Smooth muscle cell (in vitro differentiated cells): ENCODE measurements around the gene CABP4. TPM values are rescaled to one million over a fixed set of nuclear protein-coding genes. Genes with fewer than 3 reads are reported as not detected.
"Not testable (repeated sequence)": the region's sequence is repeated elsewhere in the genome, so short reads cannot be mapped to it uniquely, and the experiment has no call there.

ENCODE experiments used
- DNase-seq: peaks from one replicate; lab custom pipeline; 2025; ENCODE audit not compliant: unreplicated experiment; lab: John Stamatoyannopoulos, UW
- H2AFZ ChIP-seq: fragments of 200-600 bp; sonication (generic); 2 replicates; pipeline ENCODE4 v1.6.0; 2016; ENCODE audit warnings: antibody characterized with exemption, low read depth, mild to moderate bottlenecking
- H3F3A ChIP-seq: fragments of 200-600 bp; sonication (generic); 2 replicates; pipeline ENCODE4 v1.6.0; 2017; ENCODE audit warnings: antibody characterized with exemption, low read depth
- H3K27ac ChIP-seq: fragments of 200-600 bp; sonication (generic); 2 replicates; pipeline ENCODE4 v1.5.1; 2016; ENCODE audit warnings: low read depth, mild to moderate bottlenecking
- H3K27me3 ChIP-seq: fragments of 200-600 bp; sonication (generic); 2 replicates; pipeline ENCODE4 v1.6.1; 2016; ENCODE audit warnings: low read depth, mild to moderate bottlenecking
- H3K36me3 ChIP-seq: fragments of 200-600 bp; sonication (generic); 2 replicates; pipeline ENCODE4 v1.5.1; 2016; ENCODE audit warnings: low read depth
- H3K4me1 ChIP-seq: fragments of 200-600 bp; sonication (generic); 2 replicates; pipeline ENCODE4 v1.5.1; 2016; ENCODE audit warnings: low read depth
- H3K4me2 ChIP-seq: fragments of 200-600 bp; sonication (generic); 2 replicates; pipeline ENCODE4 v1.6.0; 2016; ENCODE audit warnings: mild to moderate bottlenecking
- H3K4me3 ChIP-seq: fragments of 200-600 bp; sonication (generic); 2 replicates; pipeline ENCODE4 v1.5.1; 2016; ENCODE audit warnings: mild to moderate bottlenecking
- H3K79me2 ChIP-seq: fragments of 200-600 bp; sonication (generic); 2 replicates; pipeline ENCODE4 v1.6.0; 2016; ENCODE audit warnings: low read depth, mild to moderate bottlenecking
- H3K9ac ChIP-seq: fragments of 200-600 bp; sonication (generic); 2 replicates; pipeline ENCODE4 v1.6.0; 2016; ENCODE audit warnings: low read depth
- H3K9me3 ChIP-seq: fragments of 200-600 bp; sonication (generic); replicated peaks from 2 replicates; pipeline ENCODE4 v1.5.1; 2016; ENCODE audit warnings: low read depth
- H4K20me1 ChIP-seq: fragments of 200-600 bp; sonication (generic); 2 replicates; pipeline ENCODE4 v1.6.0; 2016; ENCODE audit warnings: low read depth
- CTCF ChIP-seq: fragments of 200-600 bp; sonication (generic); IDR thresholded peaks from 2 replicates; pipeline ENCODE4 v1.5.1; 2017; ENCODE audit warnings: borderline replicate concordance, mild to moderate bottlenecking, antibody characterized with exemption; ENCODE audit not compliant: insufficient read depth, poor library complexity, severe bottlenecking
- WGBS: methylation state at CpG from one replicate; pipeline ENCODE4 v1.1.7; 2016; ENCODE audit warnings: low lambda C conversion rate; 5-methylcytosine and 5-hydroxymethylcytosine counted together
- polyA plus RNA-seq: library from polyadenylated mRNA; unstranded; fragments of >200 nt; fragmentation: Nextera tagmentation; extraction: Ambion mirVana; gene quantifications from 2 replicates; pipeline ENCODE4 v1.2.1, GENCODE V29; 2016
- total RNA-seq: library from RNA; depleted of rRNA; stranded (reverse); fragments of >200 nt; gene quantifications from 2 replicates; pipeline ENCODE4 v1.2.3, GENCODE V29; 2014

CABP4 gene
- total and polyA plus RNA-seq, 2 experiments from 2014 or later, result not detected

- WGBS, result under 1% methylated on average over 32 of the region's 76 CpGs
- Histone ChIP-seq H3K27me3 (no peaks in the 10 kb centered on the region), H3F3A (no peaks in the 10 kb centered on the region), H3K4me2 (peak within 1 kb of the TSS; percentile 97), H3K27ac (peak within 1 kb of the TSS; percentile 86), H3K9ac (peak within 1 kb of the TSS; percentile 89), H3K4me3 (peak within 1 kb of the TSS; percentile 78), H3K9me3 (no peaks in the 10 kb centered on the region), H2AFZ (peak within 1 kb of the TSS; percentile 96), H3K4me1 (peaks cover 4% of the 10 kb centered on the region), H3K79me2 (peaks cover 4% of the 10 kb centered on the region), H4K20me1 (no peaks in the 10 kb centered on the region), H3K36me3 (no peaks in the 10 kb centered on the region)
- peak; percentile 32 for TF ChIP-seq CTCF
- peak; percentile 86 for DNase-seq
Measured at GRCh38 chr11:67468759-67469507, 13.8 kb downstream of the CABP4 start, which contains the start of gene TMEM134. Gene TMEM134, minus strand, starts transcription at chr11:67469251. Its CDS starts 59 bp downstream, at chr11:67469192.

GRCh38 chr11:67469508-67469811 is 14.3 kb downstream of the CABP4 start:
- Histone ChIP-seq H3F3A (no peaks in the 10 kb centered on the region), H3K4me2 (peak overlapping the region; percentile 97), H3K9ac (peak overlapping the region; percentile 89), H3K36me3 (no peaks in the 10 kb centered on the region), H4K20me1 (no peaks in the 10 kb centered on the region), H3K4me1 (peaks cover 4% of the 10 kb centered on the region), H3K9me3 (no peaks in the 10 kb centered on the region), H3K79me2 (peaks cover 4% of the 10 kb centered on the region), H3K27ac (peak overlapping the region; percentile 74), H3K27me3 (no peaks in the 10 kb centered on the region), H2AFZ (peak overlapping the region; percentile 96), H3K4me3 (peak overlapping the region; percentile 78)
- DNase-seq, result no peak
- no peak for TF ChIP-seq CTCF
- 39% methylated on average over 9 of the region's 9 CpGs for WGBS

- no peak overlapping the region for H3K27ac ChIP-seq
- peaks cover 4% of the 10 kb centered on the region for H3K79me2 ChIP-seq
- no peaks in the 10 kb centered on the region for H3K36me3 ChIP-seq
- no peaks in the 10 kb centered on the region for H3K27me3 ChIP-seq
- no peak overlapping the region for H2AFZ ChIP-seq
- no peak for TF ChIP-seq CTCF
- peaks cover 4% of the 10 kb centered on the region for H3K4me1 ChIP-seq
- no peaks in the 10 kb centered on the region for H3K9me3 ChIP-seq
- no peak overlapping the region for H3K9ac ChIP-seq
- no peaks in the 10 kb centered on the region for H4K20me1 ChIP-seq
- H3F3A ChIP-seq, result no peaks in the 10 kb centered on the region
- no peak for DNase-seq
- H3K4me2 ChIP-seq, result no peak overlapping the region
- H3K4me3 ChIP-seq, result no peak overlapping the region
- WGBS, result 91% methylated on average over 8 of the region's 8 CpGs
Measured at GRCh38 chr11:67470337-67471002, 15.3 kb downstream of the CABP4 start.

GRCh38 chr11:67472882-67473281 is 17.7 kb downstream of the CABP4 start:
- H3K4me2 ChIP-seq, result no peak overlapping the region
- H4K20me1 ChIP-seq, result no peaks in the 10 kb centered on the region
- H3K36me3 ChIP-seq, result no peaks in the 10 kb centered on the region
- H3K9me3 ChIP-seq, result no peaks in the 10 kb centered on the region
- no peaks in the 10 kb centered on the region for H3K79me2 ChIP-seq
- H3F3A ChIP-seq, result no peaks in the 10 kb centered on the region
- H3K27ac ChIP-seq, result no peak overlapping the region
- no peak for TF ChIP-seq CTCF
- no peak overlapping the region for H2AFZ ChIP-seq
- H3K9ac ChIP-seq, result no peak overlapping the region
- peaks cover 4% of the 10 kb centered on the region for H3K4me1 ChIP-seq
- no peak for DNase-seq
- H3K4me3 ChIP-seq, result no peak overlapping the region
- WGBS, result 84% methylated on average over 7 of the region's 7 CpGs
- no peaks in the 10 kb centered on the region for H3K27me3 ChIP-seq

GRCh38 chr11:67476692-67477091 is 21.5 kb downstream of the CABP4 start:
- not testable (repeated sequence) for H3K27me3 ChIP-seq, H3K27ac ChIP-seq, DNase-seq, H3K79me2 ChIP-seq, H3K9ac ChIP-seq, H3K9me3 ChIP-seq, H2AFZ ChIP-seq, H4K20me1 ChIP-seq, H3K4me2 ChIP-seq, H3K36me3 ChIP-seq, H3K4me1 ChIP-seq, H3F3A ChIP-seq, H3K4me3 ChIP-seq
- WGBS, result 91% methylated on average over 10 of the region's 10 CpGs
